Nephron progenitor cell (in vitro differentiated cells): ENCODE measurements around the gene FRS3.

Source experiments
- DNase-seq: peaks from one replicate; pipeline ENCODE4 v3.0.0; 2021
- H3K27ac Mint-ChIP-seq: 2 replicates; pipeline ENCODE4 v1.8.0; 2021; ENCODE audit warnings: mild to moderate bottlenecking, moderate library complexity, mixed read lengths
- H3K27me3 Mint-ChIP-seq: 2 replicates; pipeline ENCODE4 v1.8.0; 2021; ENCODE audit warnings: mild to moderate bottlenecking, low read depth, mixed read lengths; ENCODE audit not compliant: poor library complexity
- H3K36me3 Mint-ChIP-seq: 2 replicates; pipeline ENCODE4 v1.8.0; 2021; ENCODE audit warnings: low read depth, mixed read lengths
- H3K4me1 Mint-ChIP-seq: 2 replicates; pipeline ENCODE4 v1.8.0; 2021; ENCODE audit warnings: mixed read lengths
- H3K4me3 Mint-ChIP-seq: 2 replicates; pipeline ENCODE4 v1.8.0; 2021; ENCODE audit warnings: mild to moderate bottlenecking, moderate library complexity, mixed read lengths
- H3K9me3 Mint-ChIP-seq: 2 replicates; pipeline ENCODE4 v1.8.0; 2021; ENCODE audit warnings: mild to moderate bottlenecking, moderate library complexity, mixed read lengths
- CTCF ChIP-seq: fragments of 200-600 bp; sonication (generic); IDR thresholded peaks from 2 replicates; pipeline ENCODE4 v1.5.0; 2021; ENCODE audit warnings: antibody characterized with exemption

Gene FRS3

GRCh38 chr6:41786451-41787218 is 6.9 kb upstream of the FRS3 start:
- H3K36me3 Mint-ChIP-seq: peaks cover 19% of the 10 kb centered on the region

GRCh38 chr6:41785689-41786450 is 6.2 kb upstream of the FRS3 start:
- H3K9me3 Mint-ChIP-seq: no peaks in the 10 kb centered on the region
- H3K36me3 Mint-ChIP-seq: peaks cover 16% of the 10 kb centered on the region
- H3K27ac Mint-ChIP-seq: no peak overlapping the region
- TF ChIP-seq CTCF: no peak
- H3K4me3 Mint-ChIP-seq: peak overlapping the region; percentile 98
- H3K27me3 Mint-ChIP-seq: peaks cover 41% of the 10 kb centered on the region
- no peak for DNase-seq
- H3K4me1 Mint-ChIP-seq: peaks cover 45% of the 10 kb centered on the region

More at GRCh38 chr6:41786451-41787218, 6.9 kb upstream of the FRS3 start:
- peak overlapping the region; percentile 98 for H3K4me3 Mint-ChIP-seq
- peak; percentile 95 for DNase-seq
- H3K27ac Mint-ChIP-seq: peak overlapping the region; percentile 99
- no peaks in the 10 kb centered on the region for H3K9me3 Mint-ChIP-seq
- H3K27me3 Mint-ChIP-seq: peaks cover 35% of the 10 kb centered on the region
- TF ChIP-seq CTCF: peak; percentile 59
- peaks cover 38% of the 10 kb centered on the region for H3K4me1 Mint-ChIP-seq

- H3K9me3 Mint-ChIP-seq: no peaks in the 10 kb centered on the region
- DNase-seq: no peak
- no peak for TF ChIP-seq CTCF
- peak overlapping the region; percentile 69 for H3K27ac Mint-ChIP-seq
- peaks cover 42% of the 10 kb centered on the region for H3K27me3 Mint-ChIP-seq
- peak overlapping the region; percentile 98 for H3K4me3 Mint-ChIP-seq
- H3K36me3 Mint-ChIP-seq: peaks cover 14% of the 10 kb centered on the region
- H3K4me1 Mint-ChIP-seq: peaks cover 47% of the 10 kb centered on the region
Observed at GRCh38 chr6:41785254-41785653, 5.6 kb upstream of the FRS3 start.

GRCh38 chr6:41784581-41785171 is 5.0 kb upstream of the FRS3 start:
- TF ChIP-seq CTCF: no peak
- no peaks in the 10 kb centered on the region for H3K9me3 Mint-ChIP-seq
- H3K4me1 Mint-ChIP-seq: peaks cover 42% of the 10 kb centered on the region

GRCh38 chr6:41783106-41783780 is 3.5 kb upstream of the FRS3 start:
- no peak for TF ChIP-seq CTCF

More at GRCh38 chr6:41784581-41785171, 5.0 kb upstream of the FRS3 start:
- peaks cover 42% of the 10 kb centered on the region for H3K27me3 Mint-ChIP-seq
- peak overlapping the region; percentile 69 for H3K27ac Mint-ChIP-seq
- no peak for DNase-seq
- H3K36me3 Mint-ChIP-seq: peaks cover 8% of the 10 kb centered on the region
- H3K4me3 Mint-ChIP-seq: peak overlapping the region; percentile 98

More at GRCh38 chr6:41783106-41783780, 3.5 kb upstream of the FRS3 start:
- H3K27me3 Mint-ChIP-seq: peaks cover 44% of the 10 kb centered on the region
- H3K4me1 Mint-ChIP-seq: peaks cover 45% of the 10 kb centered on the region
- no peaks in the 10 kb centered on the region for H3K9me3 Mint-ChIP-seq
- H3K27ac Mint-ChIP-seq: no peak overlapping the region
- DNase-seq: no peak
- no peak overlapping the region for H3K4me3 Mint-ChIP-seq
- H3K36me3 Mint-ChIP-seq: no peaks in the 10 kb centered on the region
